Stimulated activated CD4-positive, alpha-beta T cell treated with anti-CD3 and anti-CD28 coated beads, TNF-alpha, amount 100 ng/mL, for 24 hours (primary cell): Measurements from ENCODE around the gene INPP5A.

Experiments
- DNase-seq, 3 experiments: peaks; one replicate each; pipeline ENCODE4 v3.0.0-alpha.2; 2020; ENCODE audit warnings: low read depth in 3 of 3

The INPP5A gene

DNA sequence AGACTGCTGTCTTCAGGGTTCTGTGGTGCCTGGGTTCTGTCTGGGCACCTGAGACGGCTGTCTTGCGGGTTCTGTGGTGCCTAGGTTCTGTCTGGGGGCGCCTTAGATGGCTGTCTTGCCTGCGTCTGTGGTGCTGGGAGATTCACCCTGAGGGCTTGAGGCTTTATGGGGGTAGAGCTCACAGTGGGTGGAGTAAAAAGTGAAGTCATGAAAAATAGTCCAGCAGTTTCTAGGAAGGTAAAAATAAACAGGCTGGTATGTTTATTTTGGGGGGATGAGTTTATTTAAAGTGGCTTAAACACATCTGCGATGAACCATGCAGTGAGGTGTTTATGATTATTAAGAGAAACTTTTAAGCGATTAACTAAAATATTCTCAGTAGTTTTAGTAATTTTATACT is 184.1 kb downstream of the INPP5A start:
- no peak for DNase-seq

DNA sequence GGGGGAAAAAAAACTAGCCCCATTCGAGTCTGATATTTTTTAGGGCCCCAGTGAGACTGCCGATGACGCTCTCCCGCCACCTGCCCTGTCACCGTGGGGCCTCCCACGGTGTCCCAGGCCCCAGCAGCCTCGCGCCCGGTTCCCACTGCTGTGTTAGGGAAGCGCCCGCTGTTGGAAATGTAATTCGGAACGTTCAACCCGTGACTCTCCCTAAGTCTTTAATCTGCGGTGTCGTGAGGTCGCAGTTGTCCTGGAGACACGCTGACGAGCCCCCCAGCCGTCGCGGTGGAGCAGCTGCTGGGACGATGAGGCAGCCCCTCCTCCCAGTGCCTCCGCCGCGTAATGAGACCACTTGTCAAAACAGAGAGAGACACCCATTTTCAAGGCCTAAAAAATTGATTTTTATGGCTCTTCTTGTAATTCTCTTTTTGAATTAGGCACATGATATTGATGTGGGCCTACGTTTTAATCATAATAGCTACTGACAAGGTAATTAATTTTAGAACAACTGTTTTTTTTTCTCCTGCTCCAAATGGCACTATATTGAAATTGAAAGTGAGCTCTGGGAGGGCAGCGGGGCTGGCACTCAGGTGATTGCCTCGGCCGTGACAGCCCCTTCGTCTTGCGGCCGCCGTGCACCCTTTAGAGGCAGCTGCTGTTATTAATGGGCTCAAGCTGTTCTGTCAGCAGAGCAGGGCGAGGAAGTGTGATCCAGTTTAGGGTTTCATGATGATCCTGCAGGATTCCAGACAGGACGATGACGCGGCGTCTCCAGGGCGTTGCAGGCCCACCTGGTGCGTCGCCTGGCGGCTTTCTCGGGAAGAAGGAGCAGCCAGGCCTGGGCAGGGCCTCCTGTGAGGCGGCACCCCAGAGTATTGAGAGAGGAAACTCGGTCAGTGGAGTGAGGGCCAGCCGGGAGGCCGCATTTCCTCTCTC is 185.1 kb downstream of the INPP5A start:
- DNase-seq, result no peak

DNA sequence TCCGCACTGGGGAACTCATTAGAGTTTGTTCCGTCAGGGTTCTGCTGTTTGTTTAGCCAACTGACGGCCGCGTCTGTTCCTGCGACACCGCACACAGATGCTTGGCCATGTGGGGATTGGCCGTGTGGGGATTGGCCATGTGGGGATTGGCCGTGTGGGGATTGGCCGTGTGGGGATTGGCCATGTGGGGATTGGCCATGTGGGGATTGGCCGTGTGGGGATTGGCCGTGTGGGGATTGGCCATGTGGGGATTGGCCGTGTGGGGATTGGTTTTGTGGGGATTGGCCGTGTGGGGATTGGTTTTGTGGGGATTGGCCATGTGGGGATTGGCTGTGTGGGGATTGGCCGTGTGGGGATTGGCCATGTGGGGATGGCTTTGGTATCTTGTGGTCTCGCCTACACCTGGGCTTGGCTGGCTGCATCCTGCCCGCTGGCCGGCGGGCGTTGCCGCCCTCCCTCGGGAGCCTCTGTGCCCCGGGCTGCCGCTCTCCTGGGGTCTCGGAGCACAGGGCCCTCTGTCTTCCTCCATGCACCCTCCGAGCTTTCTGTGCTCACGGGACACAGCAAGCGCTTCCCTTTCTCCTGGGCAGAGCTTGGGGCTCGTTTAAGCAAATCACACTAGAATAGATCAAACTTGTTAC is 185.9 kb downstream of the INPP5A start:
- no peak for DNase-seq

DNA sequence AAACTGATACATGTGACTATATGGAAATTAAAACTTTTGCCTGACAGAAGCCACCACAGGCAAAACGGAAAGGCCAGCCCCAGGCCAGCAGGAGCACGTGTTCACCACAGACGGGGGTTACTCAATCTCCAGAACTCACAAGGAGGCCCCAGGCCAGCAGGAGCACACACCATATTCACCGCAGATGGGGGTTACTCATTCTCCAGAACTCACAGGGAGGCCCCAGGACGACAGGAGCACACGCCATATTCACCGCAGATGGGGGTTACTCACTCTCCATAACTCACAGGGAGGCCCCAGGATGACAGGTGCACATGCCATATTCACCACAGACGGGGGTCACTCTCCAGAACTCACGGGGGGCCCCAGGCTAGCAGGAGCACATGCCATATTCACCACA is 186.9 kb downstream of the INPP5A start:
- no peak for DNase-seq

DNA sequence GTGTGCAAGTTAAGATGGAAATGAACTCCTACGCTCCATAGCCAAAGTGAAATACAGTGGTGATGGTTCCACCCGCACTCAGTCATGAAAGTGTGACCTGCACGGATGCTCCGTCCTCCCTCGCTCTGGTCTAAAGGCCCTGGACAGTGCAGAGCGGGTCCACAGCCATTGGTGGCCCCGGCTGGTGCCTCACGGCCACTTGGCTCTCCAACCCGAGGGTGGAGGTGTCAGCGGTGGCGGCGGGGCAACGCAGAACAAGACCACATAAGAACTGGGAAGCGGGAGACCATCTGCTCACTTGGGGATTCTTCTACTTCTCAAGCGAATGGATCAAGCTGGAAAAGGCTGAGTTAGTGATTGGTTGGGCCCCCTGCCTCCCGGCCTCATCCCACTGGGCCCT is 187.6 kb downstream of the INPP5A start:
- no peak for DNase-seq

- DNase-seq, result no peak
Observed at GRCh38 chr10:132726194-132726593, 188.6 kb downstream of the INPP5A start.

DNA sequence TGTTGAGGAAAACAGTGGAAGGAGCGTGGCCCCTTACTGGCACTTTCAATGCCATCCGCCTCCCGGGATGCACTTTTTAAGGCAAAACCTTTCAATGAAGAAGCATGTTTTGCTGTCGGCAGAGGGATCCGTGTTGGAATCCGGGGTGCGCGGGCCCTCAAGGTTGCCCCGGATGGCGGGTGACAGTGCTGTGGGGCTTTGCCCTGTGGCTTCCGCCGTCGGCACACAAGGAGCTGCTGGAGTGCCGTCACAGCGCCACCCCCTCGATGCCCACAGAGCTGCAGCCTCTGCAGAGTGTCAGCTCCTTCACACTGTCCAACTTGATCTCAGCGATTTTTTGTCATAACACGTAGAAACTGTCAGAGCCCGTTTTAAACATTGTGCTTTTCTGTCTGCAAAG is 189.4 kb downstream of the INPP5A start:
- DNase-seq, result no peak

DNA sequence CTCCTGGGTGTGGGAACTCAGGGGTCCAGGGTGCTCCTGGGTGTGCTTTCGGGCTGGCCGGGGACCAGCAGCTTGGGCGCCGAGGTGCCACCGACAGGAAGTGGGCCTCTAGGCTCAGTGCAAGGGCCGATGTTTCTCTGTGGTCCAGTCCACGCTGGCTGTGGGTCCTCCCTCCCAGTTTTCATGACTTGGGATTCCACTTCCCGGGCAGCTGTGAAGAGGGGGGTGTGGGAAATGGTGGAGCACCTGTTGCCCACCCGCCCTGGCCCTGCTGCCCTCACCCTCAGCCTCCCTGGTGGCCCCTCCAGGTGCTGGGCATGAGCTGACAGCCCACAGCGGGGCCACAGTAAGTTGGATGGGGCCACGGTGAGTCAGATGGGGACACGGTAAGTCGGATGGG is 189.8 kb downstream of the INPP5A start:
- DNase-seq, result no peak

DNA sequence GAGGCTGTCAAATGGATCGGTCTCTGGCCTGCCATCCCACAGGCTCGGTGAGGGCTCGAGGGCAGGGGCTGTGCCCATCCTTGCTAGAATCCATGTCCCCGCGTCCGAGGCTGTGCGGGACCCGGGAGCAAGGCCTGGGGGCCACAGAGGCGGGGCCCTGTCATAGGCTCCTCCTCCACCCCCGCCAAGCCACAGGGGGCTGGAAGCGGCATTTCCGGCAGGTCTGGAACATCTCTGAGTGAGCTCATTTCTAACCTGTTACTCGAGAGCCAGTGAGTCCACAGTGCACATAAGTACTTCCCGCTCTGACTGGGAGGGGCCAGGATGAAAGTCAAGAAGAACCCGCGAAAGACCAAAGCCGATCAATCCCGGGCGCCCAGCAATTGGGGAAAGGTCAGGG is 190.7 kb downstream of the INPP5A start:
- DNase-seq, result no peak

- DNase-seq, result no peak
Observed at GRCh38 chr10:132728741-132729140, 191.2 kb downstream of the INPP5A start.

GRCh38 chr10:132729810-132730572 is 192.4 kb downstream of the INPP5A start:
- no peak for DNase-seq

- no peak for DNase-seq
Observed at GRCh38 chr10:132730573-132730953, 193.0 kb downstream of the INPP5A start.

DNA sequence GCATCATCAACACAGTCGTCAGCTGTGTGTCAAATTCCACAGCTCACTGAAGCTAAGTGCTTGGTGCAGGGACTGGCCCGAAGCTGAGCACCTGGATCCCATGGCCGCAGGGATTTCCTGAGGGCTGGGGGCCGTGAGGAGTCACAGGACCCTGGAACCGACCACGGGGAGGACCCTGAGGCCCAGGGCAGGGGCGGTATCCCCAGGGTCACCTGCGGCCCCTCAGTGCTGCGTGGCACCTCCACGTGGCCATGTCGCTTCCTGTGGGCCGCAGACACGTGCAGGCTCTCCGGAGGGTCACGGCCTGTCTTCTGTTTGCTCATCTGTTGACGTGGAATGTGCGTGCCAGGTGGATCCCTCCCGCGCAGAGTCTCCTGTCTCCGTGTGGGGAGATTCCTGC is 194.9 kb downstream of the INPP5A start:
- no peak for DNase-seq

DNA sequence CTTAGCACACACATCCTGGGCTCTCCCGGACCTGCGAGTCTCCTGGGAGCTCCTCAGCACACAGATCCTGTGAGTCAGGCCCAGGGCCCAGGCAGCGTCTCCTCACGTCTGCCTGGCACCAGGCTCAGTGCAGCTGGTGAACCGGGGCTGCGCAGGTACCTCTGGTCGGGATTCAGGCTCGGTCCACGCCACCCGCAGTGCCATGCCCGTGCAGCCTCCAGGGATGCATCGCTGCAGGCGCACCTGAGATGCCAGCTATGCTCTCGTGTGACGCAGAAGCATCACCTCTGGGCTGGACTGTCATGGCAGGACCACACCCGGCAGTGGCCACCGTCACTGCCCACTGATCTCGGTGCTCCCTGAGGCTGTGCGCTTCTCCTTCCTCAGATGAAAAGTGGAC is 196.3 kb downstream of the INPP5A start:
- DNase-seq, result no peak

GRCh38 chr10:132735341-132735775 is 197.8 kb downstream of the INPP5A start:
- DNase-seq, result no peak

DNA sequence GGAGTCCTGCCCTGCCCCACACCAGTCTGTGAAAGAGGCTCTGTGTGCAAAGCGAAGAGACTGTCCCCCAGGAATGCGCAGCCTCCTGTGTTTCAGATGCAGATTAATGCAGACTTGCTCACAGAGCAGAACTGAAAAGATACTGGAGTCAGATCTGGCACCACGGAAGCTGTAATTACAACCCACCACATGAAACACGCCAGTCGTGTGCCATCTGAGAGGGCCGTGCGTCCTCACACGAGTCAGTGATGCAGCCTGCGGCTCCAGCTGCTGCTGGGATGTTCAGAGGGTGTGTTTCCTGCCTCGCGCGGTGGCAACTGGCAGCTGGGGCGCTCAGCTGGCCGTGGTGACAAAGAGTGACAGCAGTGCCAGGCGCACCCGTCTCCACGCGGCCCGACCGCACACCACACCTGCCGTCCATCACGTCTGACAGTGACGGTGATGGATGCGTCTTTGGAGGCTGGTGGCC is 198.4 kb downstream of the INPP5A start:
- no peak for DNase-seq

DNA sequence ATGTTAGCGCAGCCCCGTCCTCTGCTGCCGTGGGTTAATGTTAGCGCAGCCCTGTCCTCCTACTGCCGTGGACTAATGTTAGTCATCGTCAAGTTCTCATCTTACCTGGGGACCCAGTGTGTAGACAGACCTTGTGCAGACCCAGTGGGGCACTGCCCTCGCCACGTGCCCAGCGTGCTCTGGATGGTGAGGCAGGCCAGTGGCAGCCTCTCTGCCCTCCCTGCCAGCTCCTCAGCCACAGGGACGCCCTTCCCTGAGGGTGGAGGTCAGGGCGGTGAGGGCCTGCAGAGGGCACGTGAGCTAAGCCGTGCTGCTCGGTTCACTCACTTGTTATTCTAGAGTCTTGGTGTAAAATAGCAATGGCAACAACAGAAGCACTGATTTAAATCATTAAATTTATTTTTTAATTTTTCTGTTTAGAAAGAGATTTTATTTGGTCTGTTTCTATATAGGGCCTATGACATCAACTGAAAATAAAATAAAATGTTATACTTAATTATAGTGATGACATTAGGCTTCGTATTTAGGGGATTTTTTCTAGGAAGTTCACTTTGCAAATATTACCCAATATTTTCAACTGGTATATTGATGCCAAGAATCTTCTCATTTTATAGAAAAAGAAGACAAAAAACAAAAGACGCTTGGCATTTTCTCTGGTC is 199.9 kb downstream of the INPP5A start:
- DNase-seq, result no peak

- no peak for DNase-seq
Observed at GRCh38 chr10:132738454-132739224, 201.1 kb downstream of the INPP5A start.

- no peak for DNase-seq
Observed at GRCh38 chr10:132739225-132739613, 201.6 kb downstream of the INPP5A start.

DNA sequence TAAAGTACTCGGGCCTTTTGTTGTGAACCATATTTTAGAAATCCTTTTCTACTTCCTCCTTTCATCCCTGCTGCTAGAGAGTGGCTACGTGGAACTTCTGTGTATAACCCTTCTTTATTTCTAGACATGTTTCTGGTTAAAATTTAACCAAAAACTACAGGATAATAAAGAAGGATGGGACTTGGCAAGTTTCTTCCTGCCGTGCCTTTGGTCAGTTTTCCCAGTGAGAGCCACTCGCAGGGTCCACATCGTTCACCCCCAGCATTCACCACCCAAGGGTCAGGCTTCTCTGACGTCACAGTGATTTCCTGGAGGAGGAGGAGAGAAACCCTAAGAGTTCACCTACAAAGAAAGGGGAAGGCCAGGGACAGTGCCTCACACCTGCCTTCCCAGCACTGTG is 203.0 kb downstream of the INPP5A start:
- no peak for DNase-seq
